HEK293 (cell line): Measurements from ENCODE around the gene HEYL.

Experiments
- HOXA7 ChIP-seq: sonication (generic); formaldehyde crosslinking; IDR thresholded peaks from 2 replicates; pipeline ENCODE4 v1.8.1; 2022; ENCODE audit warnings: missing genetic modification reagents, borderline replicate concordance
- ZIC2 ChIP-seq: fragments of 450-650 bp; formaldehyde crosslinking; IDR thresholded peaks from 2 replicates; pipeline ENCODE4 v1.5.1; 2016; ENCODE audit warnings: missing biosample characterization, missing genetic modification characterization
- ZNF280D ChIP-seq: fragments of 450-650 bp; formaldehyde crosslinking; IDR thresholded peaks from 2 replicates; pipeline ENCODE4 v1.5.1; 2016; ENCODE audit warnings: missing biosample characterization, missing genetic modification characterization
- ZNF354C ChIP-seq: fragments of 450-650 bp; formaldehyde crosslinking; IDR thresholded peaks from 2 replicates; pipeline ENCODE4 v1.5.1; 2016; ENCODE audit warnings: missing biosample characterization, missing genetic modification characterization, low read depth, borderline replicate concordance
- TF ChIP-seq, protein P1 (sequence below): fragments of 450-650 bp; formaldehyde crosslinking; IDR thresholded peaks from 2 replicates; pipeline ENCODE4 v1.5.1; 2016; ENCODE audit warnings: missing biosample characterization, missing genetic modification characterization

DNA sequence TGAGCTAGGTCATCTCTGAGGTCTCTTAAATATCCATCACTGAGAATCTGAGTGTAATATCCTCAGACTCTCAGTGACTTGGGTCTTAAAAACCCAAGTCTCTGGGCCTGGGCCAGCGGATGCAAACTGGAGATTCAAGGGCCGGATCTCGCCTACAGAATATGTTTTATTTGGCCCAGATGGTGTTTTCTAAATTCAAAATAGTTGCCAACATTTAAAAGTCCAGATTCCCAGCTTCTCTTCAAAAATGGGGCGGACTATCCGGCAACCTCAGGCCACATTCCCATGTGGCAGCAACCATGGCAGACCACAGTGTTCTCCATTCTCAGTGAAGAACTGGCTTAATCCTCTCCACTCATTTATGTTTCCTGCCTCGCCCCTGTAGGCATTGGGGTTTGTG is 12.7 kb upstream of the HEYL start:
- TF ChIP-seq ZNF280D (no peak), HOXA7 (CRISPR knock-in tag) (no peak), ZNF354C (tag by site-specific recombination) (no peak), ZIC2 (tag by site-specific recombination) (no peak)
- TF ChIP-seq, protein P1, sequence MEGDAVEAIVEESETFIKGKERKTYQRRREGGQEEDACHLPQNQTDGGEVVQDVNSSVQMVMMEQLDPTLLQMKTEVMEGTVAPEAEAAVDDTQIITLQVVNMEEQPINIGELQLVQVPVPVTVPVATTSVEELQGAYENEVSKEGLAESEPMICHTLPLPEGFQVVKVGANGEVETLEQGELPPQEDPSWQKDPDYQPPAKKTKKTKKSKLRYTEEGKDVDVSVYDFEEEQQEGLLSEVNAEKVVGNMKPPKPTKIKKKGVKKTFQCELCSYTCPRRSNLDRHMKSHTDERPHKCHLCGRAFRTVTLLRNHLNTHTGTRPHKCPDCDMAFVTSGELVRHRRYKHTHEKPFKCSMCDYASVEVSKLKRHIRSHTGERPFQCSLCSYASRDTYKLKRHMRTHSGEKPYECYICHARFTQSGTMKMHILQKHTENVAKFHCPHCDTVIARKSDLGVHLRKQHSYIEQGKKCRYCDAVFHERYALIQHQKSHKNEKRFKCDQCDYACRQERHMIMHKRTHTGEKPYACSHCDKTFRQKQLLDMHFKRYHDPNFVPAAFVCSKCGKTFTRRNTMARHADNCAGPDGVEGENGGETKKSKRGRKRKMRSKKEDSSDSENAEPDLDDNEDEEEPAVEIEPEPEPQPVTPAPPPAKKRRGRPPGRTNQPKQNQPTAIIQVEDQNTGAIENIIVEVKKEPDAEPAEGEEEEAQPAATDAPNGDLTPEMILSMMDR: no peak
